HCT116 (cell line): ENCODE measurements around the gene LDHD. TPM values are rescaled to one million over a fixed set of nuclear protein-coding genes. Genes with fewer than 3 reads are reported as not detected.

Experiments
- ATAC-seq: fragments of 200-7000 bp; cut with Tn5 transposase; 2 replicates; pipeline ENCODE4 v1.9.1; 2020; ENCODE audit warnings: mild to moderate bottlenecking, moderate library complexity
- BruUV-seq: library from RNA; stranded (reverse); fragments of 400-500 nt; replicated peaks from 2 replicates; lab custom pipeline; 2021; lab: Mats Ljungman, UMichigan
- CTCF ChIA-PET: fragments of 300-600 bp; sonication (Branson Sonifier 250); formaldehyde crosslinking; loops from one replicate; lab custom pipeline; 2021; ENCODE audit warnings: antibody characterized with exemption; lab: Charles Lee
- POLR2A ChIA-PET: fragments of 300-600, 350-600 bp; sonication (Branson Sonifier 250); formaldehyde crosslinking; loops from one replicate; lab custom pipeline; 2021; ENCODE audit warnings: antibody characterized with exemption; lab: Charles Lee
- RAD21 ChIA-PET, 2 experiments: fragments of 300-600 bp; sonication (Branson Sonifier 250); formaldehyde crosslinking; loops; one replicate each; lab custom pipeline; 2023; ENCODE audit warnings: low total read pairs in 2 of 2; ENCODE audit not compliant: uncharacterized antibody in 2 of 2, unreplicated experiment in 2 of 2, low non-redundant PET in 1 of 2; lab: Charles Lee
- DNase-seq: peaks from one replicate; pipeline ENCODE4 v3.0.0-alpha.2; 2010; ENCODE audit warnings: low read depth, low spot score
- H2AFZ ChIP-seq: fragments of 200-600 bp; shearing (Covaris generic), sonication (generic); 2 replicates; pipeline ENCODE4 v1.6.1; 2017; ENCODE audit warnings: low read depth, mixed run types, mixed read lengths, antibody characterized with exemption, low read length; ENCODE audit not compliant: poor library complexity, severe bottlenecking
- H3K27ac ChIP-seq: 2 replicates; pipeline ENCODE4 v1.5.1; 2012; ENCODE audit warnings: low read depth, low read length
- H3K27me3 ChIP-seq: fragments of 200-600 bp; sonication (generic); 2 replicates; pipeline ENCODE4 v1.6.1; 2016; ENCODE audit warnings: mixed run types, low read length, mixed read lengths; ENCODE audit not compliant: insufficient read depth
- H3K36me3 ChIP-seq, 2 experiments: fragments of 200-500 bp in 1 of 2; fragments of 200-600 bp in 1 of 2; sonication (Bioruptor generic) in 1 of 2; sonication (generic) in 1 of 2; 2 replicates each; pipeline versions ENCODE4 v1.5.1 to v1.6.1; 2014 to 2016; ENCODE audit warnings: low read length in 2 of 2, inconsistent platforms in 1 of 2, mixed read lengths in 1 of 2, mixed run types in 1 of 2; ENCODE audit not compliant: insufficient read depth in 2 of 2, control insufficient read depth in 1 of 2
- H3K4me1 ChIP-seq, 2 experiments: fragments of 200-600 bp in 1 of 2; sonication (generic) in 1 of 2; 2 replicates each; pipeline versions ENCODE4 v1.5.1 to v1.6.1; 2012 to 2017; ENCODE audit warnings: low read length in 2 of 2, inconsistent platforms in 1 of 2, mild to moderate bottlenecking in 1 of 2, mixed read lengths in 1 of 2, mixed run types in 1 of 2, moderate library complexity in 1 of 2; ENCODE audit not compliant: insufficient read depth in 2 of 2, control insufficient read depth in 1 of 2
- H3K4me2 ChIP-seq: fragments of 200-600 bp; sonication (generic); 2 replicates; pipeline ENCODE4 v1.6.1; 2017; ENCODE audit warnings: mixed run types, low read length, mixed read lengths
- H3K4me3 ChIP-seq, 2 experiments: fragments of 200-600 bp in 1 of 2; sonication (generic) in 1 of 2; replicated peaks in 1 of 2; 2 replicates each; pipeline ENCODE4 v1.5.1; 2011 to 2016; ENCODE audit warnings: low read length in 2 of 2, control low read depth in 1 of 2, low read depth in 1 of 2, mild to moderate bottlenecking in 1 of 2, mixed read lengths in 1 of 2, mixed run types in 1 of 2
- H3K79me2 ChIP-seq: fragments of 200-600 bp; sonication (generic); 2 replicates; pipeline ENCODE4 v1.6.1; 2017; ENCODE audit warnings: mild to moderate bottlenecking, mixed run types, low read length, moderate library complexity, mixed read lengths; ENCODE audit not compliant: insufficient read depth
- H3K9ac ChIP-seq: fragments of 200-600 bp; sonication (generic); 2 replicates; pipeline ENCODE4 v1.6.1; 2016; ENCODE audit warnings: low read length, mixed read lengths
- H3K9me2 ChIP-seq: fragments of 200-600 bp; sonication (generic), shearing (Covaris generic); 2 replicates; pipeline ENCODE4 v1.6.1; 2017; ENCODE audit warnings: mixed run types, mild to moderate bottlenecking, moderate library complexity; ENCODE audit not compliant: insufficient read depth
- H3K9me3 ChIP-seq, 2 experiments: fragments of 200-500 bp in 1 of 2; fragments of 200-600 bp in 1 of 2; sonication (Bioruptor generic) in 1 of 2; sonication (generic) in 1 of 2; 2 replicates each; pipeline ENCODE4 v1.6.1; 2014 to 2017; ENCODE audit warnings: low read length in 2 of 2, mixed read lengths in 2 of 2, inconsistent platforms in 1 of 2, low read depth in 1 of 2, mild to moderate bottlenecking in 1 of 2, mixed run types in 1 of 2, moderate library complexity in 1 of 2; ENCODE audit not compliant: control insufficient read depth in 1 of 2, insufficient read depth in 1 of 2
- H4K20me1 ChIP-seq: fragments of 200-600 bp; sonication (generic), shearing (Covaris generic); 2 replicates; pipeline ENCODE4 v1.6.1; 2017; ENCODE audit warnings: mixed run types, mild to moderate bottlenecking, moderate library complexity; ENCODE audit not compliant: insufficient read depth
- CBX3 ChIP-seq: IDR thresholded peaks from 2 replicates; pipeline ENCODE4 v1.6.1; 2012; ENCODE audit warnings: low read depth
- CEBPB ChIP-seq: IDR thresholded peaks from 2 replicates; pipeline ENCODE4 v1.6.1; 2012; ENCODE audit warnings: low read depth
- EGR1 ChIP-seq: IDR thresholded peaks from 2 replicates; pipeline ENCODE4 v1.6.1; 2012; ENCODE audit warnings: low read depth
- ELF1 ChIP-seq: IDR thresholded peaks from 2 replicates; pipeline ENCODE4 v1.6.1; 2012; ENCODE audit warnings: low read depth, borderline replicate concordance
- EZH2 ChIP-seq: fragments of 200-600 bp; sonication (generic); IDR thresholded peaks from 2 replicates; pipeline ENCODE4 v1.6.1; 2017; ENCODE audit warnings: antibody characterized with exemption, mixed run types
- JUND ChIP-seq: IDR thresholded peaks from 2 replicates; pipeline ENCODE4 v1.6.1; 2012
- POLR2A ChIP-seq: IDR thresholded peaks from 2 replicates; pipeline ENCODE4 v1.7.0; 2011; ENCODE audit warnings: borderline replicate concordance; ENCODE audit not compliant: insufficient read depth, insufficient read length; ENCODE audit errors: extremely low read depth
- RAD21 ChIP-seq: IDR thresholded peaks from 2 replicates; pipeline ENCODE4 v1.6.1; 2012; ENCODE audit warnings: low read depth, mild to moderate bottlenecking
- SIN3A ChIP-seq: IDR thresholded peaks from 2 replicates; pipeline ENCODE4 v1.6.1; 2012; ENCODE audit warnings: low read depth
- SP1 ChIP-seq: IDR thresholded peaks from 2 replicates; pipeline ENCODE4 v1.6.1; 2012; ENCODE audit warnings: low read depth
- YY1 ChIP-seq: IDR thresholded peaks from 2 replicates; pipeline ENCODE4 v1.6.1; 2011; ENCODE audit warnings: low read length, low read depth, moderate library complexity, mild to moderate bottlenecking; ENCODE audit not compliant: insufficient replicate concordance; ENCODE audit errors: extremely low read depth
- ZFX ChIP-seq: fragments of 450-650 bp; IDR thresholded peaks from 2 replicates; pipeline ENCODE4 v1.6.1; 2017
- ZNF274 ChIP-seq: fragments of 200-500 bp; sonication (Bioruptor generic); IDR thresholded peaks from 2 replicates; pipeline ENCODE4 v1.6.1; 2014; ENCODE audit warnings: mild to moderate bottlenecking, low read depth, low read length, inconsistent platforms
- intact Hi-C: fragments of 100-400 bp; cut with micrococcal nuclease; formaldehyde crosslinking; loops from 2 replicates; pipeline ENCODE4 v1.10.0; 2022
- total RNA-seq: library from RNA; stranded (reverse); gene quantifications from one replicate; pipeline ENCODE4 v1.2.1, GENCODE V29; 2021; ENCODE audit not compliant: unreplicated experiment
- TF ChIP-seq, protein P1 (sequence below): IDR thresholded peaks from 2 replicates; pipeline ENCODE4 v1.6.1; 2012
- TF ChIP-seq, protein P2 (sequence below): IDR thresholded peaks from 2 replicates; pipeline ENCODE4 v1.6.1; 2012
- TF ChIP-seq, protein P3 (sequence below): IDR thresholded peaks from 2 replicates; pipeline ENCODE4 v1.6.1; 2012; ENCODE audit warnings: low read depth
- TF ChIP-seq, protein P4 (sequence below): IDR thresholded peaks from 2 replicates; pipeline ENCODE4 v1.6.1; 2011; ENCODE audit warnings: mild to moderate bottlenecking, low read length, moderate library complexity; ENCODE audit not compliant: insufficient replicate concordance; ENCODE audit errors: extremely low read depth

Gene LDHD
- total RNA-seq, 1 experiment from 2014 or later, result 3.4 TPM

DNA sequence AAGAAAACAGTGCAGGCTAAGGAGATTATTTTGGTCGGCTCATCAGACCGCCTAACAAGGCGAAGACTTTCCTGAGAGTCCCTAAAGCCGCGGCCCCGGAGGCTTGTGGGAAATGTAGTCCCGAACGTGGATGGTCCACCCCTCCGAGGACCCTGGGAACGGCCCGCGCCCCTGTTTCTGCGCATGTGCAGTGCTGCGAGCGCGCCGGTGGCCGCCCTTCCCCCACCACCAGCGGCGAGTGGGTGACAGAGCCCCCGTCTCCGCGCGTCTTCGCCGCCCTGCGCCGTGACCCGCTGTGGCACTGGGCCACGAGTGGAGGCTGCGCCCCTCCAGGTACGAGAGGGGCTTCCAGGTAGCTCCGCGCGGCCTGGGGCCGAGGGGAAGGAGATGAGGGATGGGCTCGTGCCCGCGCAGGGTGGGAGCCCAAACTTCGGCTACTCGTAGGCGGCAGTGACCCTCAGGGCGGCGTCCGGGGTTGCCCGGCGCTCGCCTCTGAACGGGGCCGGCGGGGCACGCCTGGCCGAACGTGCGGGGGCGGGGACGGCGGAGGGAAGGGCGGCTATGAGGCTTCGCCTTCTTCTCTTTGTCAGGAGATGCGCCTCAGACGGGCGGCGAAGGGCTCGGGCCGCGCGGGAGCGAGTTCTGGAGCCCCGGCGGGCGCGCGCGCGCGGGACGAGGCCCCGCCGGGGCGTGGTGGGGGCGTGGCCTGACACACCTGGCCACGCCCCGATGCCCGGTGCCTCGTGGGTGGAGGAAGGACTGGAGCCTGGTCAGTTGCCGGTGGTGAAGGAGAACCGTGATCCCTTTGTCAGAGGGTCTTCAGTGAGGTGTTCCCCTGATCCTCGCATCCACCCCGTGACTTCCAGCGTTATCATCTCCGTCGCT, 32.0 kb upstream of the LDHD start, which contains the start of gene ZFP1 (continued):
- TF ChIP-seq, protein P1, sequence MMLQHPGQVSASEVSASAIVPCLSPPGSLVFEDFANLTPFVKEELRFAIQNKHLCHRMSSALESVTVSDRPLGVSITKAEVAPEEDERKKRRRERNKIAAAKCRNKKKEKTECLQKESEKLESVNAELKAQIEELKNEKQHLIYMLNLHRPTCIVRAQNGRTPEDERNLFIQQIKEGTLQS, result no peak
- TF ChIP-seq, protein P2, sequence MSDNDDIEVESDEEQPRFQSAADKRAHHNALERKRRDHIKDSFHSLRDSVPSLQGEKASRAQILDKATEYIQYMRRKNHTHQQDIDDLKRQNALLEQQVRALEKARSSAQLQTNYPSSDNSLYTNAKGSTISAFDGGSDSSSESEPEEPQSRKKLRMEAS, result peak; percentile 65
- TF ChIP-seq EZH2 (no peak), JUND (no peak), ZNF274 (no peak)
- TF ChIP-seq, all 23 proteins: peak for 10

DNA sequence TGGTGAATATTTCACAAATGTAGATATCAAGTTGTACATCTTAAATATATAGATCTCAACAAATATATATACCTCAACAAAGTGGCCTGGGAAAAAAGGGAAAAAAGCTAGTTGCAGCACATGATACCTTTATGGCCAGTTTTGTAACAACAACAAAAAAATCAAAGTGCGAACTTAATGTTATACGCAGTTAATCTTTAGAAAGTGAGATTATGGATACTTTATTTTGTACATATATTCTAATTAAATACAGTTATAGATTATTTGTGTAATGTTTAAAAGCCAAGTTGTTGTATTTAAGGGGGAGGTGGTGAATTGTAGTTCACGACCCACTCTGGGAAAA, 31.4 kb upstream of the LDHD start:
- Histone ChIP-seq H3K4me1 (peaks cover 4 to 14% of the 10 kb centered on the region in 2 experiments; a peak in 3 of 4 replicates), H3K9me3 (peaks cover 12 to 24% of the 10 kb centered on the region in 2 experiments; a peak in 2 of 4 replicates)
- TF ChIP-seq CBX3 (no peak), YY1 (no peak), CEBPB (no peak), SP1 (no peak), EGR1 (no peak), RAD21 (no peak), SIN3A (no peak), POLR2A (no peak), ELF1 (no peak), EZH2 (no peak), ZFX (no peak)
- TF ChIP-seq, protein P3, sequence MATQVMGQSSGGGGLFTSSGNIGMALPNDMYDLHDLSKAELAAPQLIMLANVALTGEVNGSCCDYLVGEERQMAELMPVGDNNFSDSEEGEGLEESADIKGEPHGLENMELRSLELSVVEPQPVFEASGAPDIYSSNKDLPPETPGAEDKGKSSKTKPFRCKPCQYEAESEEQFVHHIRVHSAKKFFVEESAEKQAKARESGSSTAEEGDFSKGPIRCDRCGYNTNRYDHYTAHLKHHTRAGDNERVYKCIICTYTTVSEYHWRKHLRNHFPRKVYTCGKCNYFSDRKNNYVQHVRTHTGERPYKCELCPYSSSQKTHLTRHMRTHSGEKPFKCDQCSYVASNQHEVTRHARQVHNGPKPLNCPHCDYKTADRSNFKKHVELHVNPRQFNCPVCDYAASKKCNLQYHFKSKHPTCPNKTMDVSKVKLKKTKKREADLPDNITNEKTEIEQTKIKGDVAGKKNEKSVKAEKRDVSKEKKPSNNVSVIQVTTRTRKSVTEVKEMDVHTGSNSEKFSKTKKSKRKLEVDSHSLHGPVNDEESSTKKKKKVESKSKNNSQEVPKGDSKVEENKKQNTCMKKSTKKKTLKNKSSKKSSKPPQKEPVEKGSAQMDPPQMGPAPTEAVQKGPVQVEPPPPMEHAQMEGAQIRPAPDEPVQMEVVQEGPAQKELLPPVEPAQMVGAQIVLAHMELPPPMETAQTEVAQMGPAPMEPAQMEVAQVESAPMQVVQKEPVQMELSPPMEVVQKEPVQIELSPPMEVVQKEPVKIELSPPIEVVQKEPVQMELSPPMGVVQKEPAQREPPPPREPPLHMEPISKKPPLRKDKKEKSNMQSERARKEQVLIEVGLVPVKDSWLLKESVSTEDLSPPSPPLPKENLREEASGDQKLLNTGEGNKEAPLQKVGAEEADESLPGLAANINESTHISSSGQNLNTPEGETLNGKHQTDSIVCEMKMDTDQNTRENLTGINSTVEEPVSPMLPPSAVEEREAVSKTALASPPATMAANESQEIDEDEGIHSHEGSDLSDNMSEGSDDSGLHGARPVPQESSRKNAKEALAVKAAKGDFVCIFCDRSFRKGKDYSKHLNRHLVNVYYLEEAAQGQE, result no peak
- TF ChIP-seq, protein P4, sequence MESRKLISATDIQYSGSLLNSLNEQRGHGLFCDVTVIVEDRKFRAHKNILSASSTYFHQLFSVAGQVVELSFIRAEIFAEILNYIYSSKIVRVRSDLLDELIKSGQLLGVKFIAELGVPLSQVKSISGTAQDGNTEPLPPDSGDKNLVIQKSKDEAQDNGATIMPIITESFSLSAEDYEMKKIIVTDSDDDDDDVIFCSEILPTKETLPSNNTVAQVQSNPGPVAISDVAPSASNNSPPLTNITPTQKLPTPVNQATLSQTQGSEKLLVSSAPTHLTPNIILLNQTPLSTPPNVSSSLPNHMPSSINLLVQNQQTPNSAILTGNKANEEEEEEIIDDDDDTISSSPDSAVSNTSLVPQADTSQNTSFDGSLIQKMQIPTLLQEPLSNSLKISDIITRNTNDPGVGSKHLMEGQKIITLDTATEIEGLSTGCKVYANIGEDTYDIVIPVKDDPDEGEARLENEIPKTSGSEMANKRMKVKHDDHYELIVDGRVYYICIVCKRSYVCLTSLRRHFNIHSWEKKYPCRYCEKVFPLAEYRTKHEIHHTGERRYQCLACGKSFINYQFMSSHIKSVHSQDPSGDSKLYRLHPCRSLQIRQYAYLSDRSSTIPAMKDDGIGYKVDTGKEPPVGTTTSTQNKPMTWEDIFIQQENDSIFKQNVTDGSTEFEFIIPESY, result no peak
- TF ChIP-seq, all 23 proteins: peak for 0
- ChIA-PET RAD21 (no interaction called here), POLR2A (no interaction called here), CTCF (interaction anchor here (0.7 to 1.9 kb wide), 2 partner anchors 37 to 149 kb away, joined by 3 to 4 read pairs; partner anchors contain the start of gene ZNRF1)
- Histone ChIP-seq H3K79me2 (peaks cover 39% of the 10 kb centered on the region), H2AFZ (peak overlapping the region; percentile 97), H3K4me2 (peak overlapping the region; percentile 98), H3K9me2 (no peaks in the 10 kb centered on the region), H3K36me3 (peaks cover 0 to 13% of the 10 kb centered on the region in 2 experiments; a peak in 2 of 4 replicates), H3K9ac (peak overlapping the region; percentile 82), H3K4me3 (peak overlapping the region; percentile 71 to 75), H3K27me3 (no peaks in the 10 kb centered on the region), H3K27ac (no peak overlapping the region), H4K20me1 (no peaks in the 10 kb centered on the region)
- ATAC-seq (no peak), DNase-seq (no peak)
- intact Hi-C loops, result no loop called here
- BruUV-seq, result no TSS peak
